Measurements from ENCODE around the gene MAP3K14.
A peak's percentile ranks its signal among the peaks of the same experiment; 100 is the strongest.

Gene MAP3K14

DNA sequence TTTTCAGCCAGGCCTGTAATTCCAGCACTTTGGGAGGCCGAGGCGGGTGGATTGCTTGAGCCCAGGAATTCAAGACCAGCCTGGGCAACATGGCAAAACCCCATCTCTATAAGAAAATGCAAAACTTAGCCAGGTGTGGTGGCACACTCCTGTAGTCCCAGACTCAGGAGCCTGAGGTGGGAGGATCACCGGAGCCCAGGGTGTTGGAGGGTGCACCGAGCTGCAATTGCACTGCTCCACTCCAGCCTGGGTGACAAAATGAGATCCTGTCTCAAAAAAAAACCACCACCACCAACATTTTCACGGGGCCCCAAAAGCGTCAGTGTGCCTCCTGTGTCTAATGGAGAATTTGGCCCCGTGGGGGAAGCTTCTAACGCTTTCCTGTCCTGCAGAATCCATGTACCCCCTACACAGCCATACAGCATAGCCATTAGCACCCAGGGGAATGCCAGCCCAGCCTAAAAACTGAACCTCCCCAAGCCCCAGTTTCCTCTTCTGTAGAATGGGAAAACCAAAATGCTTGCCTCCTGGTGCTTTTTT, 22.2 kb upstream of the MAP3K14 start:
- DNase-seq = no peak

DNA sequence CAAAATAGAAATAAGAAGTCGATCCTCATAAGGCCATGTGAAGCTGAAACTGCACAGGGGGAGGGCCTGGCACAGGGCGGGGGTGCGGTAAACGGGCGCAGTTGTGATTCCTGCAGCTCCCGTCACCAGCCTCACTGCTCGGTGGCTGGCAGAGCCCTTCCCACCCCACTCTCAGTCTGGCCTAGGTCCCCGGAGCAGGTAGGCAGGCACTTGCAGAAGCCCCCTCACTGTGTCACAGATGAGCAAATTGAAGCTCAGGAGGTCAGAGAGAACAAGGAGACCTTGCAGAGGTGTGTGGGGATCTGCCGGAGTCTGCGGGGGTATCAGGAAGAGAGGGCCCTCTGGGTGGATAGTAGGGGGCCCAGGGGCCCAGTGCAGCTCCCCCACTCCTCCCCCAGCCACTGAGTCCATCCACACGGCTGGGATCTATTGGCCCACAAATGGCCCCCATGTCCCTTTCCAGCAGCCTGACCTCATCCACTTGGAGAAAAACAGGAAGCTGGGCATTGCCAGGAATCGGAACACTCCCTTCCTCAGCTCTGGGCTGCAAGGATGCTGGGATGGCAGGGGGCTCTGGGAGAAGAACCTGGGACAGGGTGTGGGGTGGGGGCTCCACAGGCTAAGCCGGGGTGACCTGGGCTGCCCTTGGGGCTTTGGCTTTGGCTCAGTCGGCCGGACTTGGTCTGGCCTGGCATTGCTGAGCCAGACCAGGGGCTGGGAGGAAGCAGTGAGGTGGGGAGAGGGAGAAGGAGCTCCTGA, 21.4 kb upstream of the MAP3K14 start:
- no peak for DNase-seq

DNA sequence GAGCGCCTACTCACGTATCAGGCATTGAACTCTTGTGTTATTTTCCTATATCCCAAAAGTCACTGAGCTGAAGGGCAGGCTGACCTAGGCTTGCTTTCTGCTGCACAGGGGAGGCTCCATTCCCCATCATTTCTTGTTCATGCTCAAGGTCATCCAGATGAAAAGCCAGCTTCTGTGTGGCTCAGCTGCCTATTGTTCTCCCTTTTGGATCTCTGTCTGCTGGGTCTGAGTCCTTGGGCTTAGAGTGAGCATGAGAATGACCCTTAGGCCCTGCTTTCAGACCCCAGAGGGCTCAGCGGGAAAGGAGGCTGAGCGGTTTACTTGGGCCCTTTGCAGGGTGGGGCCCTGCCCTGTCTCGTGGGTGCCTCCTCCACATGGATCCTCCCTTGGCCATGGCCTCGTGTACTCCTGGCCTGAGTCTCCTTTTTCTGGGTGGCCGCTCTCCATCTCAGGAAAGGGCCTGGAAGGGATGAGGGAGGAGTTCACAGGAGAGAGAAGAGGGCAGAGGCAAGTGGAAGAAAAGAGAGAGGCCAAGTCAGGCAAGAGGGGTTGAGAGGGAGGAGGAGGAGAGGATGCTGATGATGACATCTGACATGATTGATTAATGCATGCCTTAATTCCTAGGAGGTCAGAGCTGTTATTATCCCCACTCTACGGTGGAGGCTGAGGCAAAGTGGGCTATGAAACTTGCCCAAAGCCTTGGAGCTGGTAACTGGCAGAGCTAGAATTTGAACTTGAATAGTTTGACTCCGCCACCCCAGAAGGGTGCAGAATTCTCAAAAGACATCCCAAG, 19.8 kb upstream of the MAP3K14 start:
- DNase-seq = no peak

DNA sequence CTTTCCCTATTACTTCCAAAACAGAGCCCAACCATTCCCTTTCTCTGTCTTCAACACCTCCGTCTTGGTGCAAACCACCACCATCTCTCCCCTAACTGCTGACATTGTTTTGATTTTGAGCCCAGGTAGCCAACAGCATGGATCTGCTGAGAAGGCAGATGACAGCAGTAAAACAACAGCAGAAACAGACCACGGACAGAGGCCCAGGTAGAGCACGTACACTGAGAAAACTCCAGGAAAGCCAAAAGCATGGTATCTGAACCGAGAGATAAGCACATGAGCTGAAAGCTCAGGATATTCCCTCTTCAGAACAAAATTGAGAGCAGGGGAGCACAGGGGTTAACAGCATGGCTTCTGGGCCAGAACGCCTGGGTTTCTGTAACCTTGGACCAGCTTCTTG, 18.9 kb upstream of the MAP3K14 start:
- no peak for DNase-seq

DNA sequence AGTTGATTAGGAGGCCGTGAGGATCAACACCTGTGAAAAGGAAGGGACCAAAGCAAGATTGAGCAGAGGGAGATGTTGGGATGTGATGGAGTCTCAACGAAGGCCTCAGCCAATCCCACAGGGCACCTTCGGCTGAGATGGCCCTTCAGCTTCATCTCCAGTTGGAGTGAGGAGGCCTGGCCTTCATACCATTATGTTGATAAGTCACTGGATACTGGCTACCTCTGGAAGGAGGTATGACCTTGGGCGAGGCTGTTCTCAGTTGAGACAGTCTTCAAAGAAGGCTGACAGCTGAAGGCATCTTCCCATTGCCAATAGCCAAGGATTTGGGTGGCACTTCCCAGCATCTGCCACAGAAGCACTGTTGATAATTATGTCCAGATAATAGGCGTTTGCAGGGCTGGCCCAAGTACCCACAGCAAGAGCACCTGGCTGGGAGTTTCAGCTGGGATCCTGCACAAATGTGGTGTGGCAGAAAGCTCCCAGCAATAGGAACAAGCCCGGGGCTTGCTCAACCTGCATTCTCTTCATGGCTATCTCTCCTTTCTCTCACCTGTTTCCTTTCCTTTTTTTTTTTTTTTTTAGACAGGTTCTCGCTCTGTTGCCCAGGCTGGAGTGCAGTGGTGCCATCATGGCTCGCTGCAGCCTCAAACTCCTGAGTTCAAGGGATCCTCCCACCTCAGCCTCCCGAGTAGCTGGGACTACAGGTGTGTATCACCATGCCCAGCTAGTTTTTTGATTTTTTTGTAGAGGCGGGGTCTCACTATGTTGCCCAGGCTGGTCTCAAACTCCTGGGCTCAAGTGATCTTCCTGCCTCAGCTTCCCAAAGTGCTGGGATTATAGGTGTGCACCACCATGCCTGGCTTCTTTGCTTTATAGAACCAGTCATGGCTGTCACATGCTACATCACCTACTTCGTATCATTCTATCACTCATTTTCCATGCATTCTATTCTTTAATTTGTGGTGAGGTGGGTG, 18.2 kb upstream of the MAP3K14 start:
- DNase-seq = no peak

DNA sequence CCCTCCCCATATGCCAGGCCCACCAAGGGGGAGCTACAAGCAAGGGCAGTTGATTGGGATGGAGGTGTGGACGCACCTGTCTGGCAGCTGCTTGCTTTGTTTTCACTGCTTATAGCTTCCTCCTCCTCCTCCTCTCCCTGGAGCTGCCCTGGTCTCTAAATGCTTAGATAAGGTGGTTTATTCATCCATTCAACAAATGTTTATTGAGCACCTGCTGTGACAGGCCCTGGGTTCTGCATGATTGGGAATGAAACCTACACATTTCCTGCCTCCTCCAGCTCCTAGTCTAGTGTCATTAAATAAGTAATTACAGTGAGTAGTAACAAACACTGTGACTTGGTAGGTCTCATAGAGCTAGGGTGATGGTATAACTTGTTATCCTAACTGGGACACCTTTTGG, 17.4 kb upstream of the MAP3K14 start:
- DNase-seq = no peak

DNA sequence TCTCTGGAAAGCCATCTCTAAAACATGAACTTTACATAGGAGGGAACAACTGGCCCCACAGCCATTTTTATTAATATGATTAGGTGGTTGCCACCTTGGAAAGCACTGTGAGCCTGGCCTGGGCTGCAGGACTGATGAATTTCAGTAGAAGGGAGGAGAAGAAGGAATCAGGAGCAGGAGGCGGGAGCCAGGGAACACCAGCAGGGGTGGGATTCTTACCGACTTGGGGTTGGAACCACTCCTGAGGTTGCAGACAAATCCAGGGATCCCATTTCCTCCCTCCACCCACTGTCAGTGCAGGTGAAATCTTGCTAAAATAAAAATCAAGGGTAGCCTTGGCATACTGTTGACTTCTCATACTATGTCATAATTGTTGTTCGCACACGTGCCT, 16.9 kb upstream of the MAP3K14 start:
- no peak for DNase-seq

DNA sequence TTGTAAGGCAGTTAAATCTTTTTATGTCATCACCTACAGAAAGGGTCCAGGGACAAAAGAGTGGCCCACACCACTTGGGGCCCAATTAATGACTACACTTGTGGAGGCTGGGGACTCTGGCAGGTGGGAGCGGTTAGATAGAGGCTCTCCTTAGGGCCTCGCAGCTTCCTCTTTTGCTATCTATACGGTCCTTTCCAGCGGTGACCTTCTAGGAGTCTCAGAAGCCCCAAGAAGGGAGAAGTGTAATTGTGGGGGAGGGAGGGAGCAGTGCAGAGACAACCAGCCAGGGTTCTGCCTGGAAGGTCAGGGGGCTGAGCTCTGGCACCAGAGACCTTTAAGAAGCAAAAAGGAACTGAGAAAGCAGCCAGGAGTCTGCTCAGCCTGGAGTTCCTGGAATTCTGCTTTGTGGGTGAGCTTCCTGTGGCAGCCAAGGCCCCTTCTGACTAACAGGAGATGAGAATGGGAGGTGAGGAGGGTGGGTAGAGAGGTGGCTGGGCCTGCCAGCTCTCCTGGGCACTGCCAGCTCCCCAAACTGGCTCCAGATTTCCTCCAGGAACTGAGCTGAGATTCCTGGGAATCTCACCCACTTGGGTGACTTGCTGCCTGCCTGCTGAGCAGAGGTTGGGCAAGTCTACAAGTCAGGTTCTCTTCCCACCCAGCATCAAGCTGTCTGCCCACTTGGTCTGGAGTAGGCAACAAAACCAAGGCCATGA, 16.3 kb upstream of the MAP3K14 start:
- DNase-seq = peak; percentile 99

DNA sequence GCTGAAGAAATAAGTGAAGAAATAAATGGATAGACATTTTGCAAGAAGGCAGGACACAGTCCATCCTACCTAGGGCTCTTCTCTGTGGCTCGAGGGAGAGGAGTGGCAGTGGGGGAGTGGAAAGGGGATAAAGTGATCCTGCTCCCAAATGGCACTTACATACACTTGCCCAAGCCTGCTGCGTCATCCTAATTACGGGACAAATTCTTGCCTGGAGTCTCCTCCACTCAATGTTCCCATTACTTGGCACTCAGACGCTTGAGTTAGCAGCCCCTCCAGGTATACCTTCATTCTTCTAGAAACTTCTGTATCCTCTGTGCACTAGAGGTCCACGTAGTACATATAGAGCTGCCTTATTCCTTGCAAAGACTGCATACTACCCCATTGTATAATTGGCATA, 15.7 kb upstream of the MAP3K14 start:
- no peak for DNase-seq

DNA sequence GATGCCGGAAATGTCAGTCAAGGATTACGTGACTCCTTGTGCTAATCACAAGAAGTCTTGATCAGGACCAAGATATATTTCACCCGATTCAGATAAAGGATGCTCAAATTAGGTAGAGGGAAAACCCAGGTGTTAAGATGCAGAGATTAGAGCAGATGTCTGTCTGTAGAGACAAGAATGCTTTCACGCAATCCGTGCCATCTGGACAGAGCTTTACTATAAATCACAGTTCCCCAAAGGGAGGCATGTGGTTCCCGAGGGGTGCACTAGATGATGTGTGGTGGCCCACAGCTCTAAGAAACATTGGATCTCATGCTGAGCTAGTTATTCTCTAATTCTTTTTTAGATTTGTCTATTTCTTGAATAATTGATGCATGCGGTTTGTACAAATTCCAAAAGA, 9.8 kb upstream of the MAP3K14 start:
- no peak for DNase-seq

DNA sequence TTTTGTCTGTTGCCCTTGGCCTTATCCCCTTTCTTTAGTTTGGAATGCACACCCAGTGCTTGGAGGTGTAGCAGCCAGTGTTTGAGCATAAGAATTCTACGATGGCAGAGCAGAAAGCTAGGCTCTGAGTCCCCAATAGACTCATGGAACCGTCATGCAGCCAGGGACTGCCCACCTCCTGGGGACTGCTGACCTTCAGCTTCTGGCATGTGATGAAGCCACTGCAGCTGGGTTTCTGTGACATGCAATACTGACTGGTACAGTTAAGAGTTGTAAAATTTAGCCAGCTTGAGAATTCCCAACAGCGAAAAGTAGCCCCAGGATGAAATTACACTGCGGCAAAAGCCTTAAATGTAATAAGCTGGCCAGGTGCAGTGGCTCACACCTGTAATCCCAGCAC, 9.0 kb upstream of the MAP3K14 start:
- DNase-seq = no peak

DNA sequence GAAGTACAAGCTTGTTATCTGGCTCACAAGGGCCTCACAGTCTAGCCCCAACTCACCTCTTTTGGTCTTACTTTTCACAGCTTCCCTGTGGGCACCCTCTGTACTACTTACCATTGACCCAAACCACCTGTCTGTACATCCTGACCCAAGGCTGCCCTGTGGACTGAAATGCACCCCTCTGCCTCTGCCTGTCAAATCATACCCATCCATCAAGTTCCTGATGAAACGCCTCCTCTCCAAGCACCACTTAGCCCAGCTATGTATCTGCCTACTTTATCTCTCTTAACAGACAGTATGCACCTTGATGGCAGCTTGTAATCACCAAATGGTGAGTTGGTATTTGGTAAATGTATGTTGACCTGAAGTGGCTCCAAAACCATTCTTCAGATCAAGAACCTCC, 7.5 kb upstream of the MAP3K14 start:
- no peak for DNase-seq

DNA sequence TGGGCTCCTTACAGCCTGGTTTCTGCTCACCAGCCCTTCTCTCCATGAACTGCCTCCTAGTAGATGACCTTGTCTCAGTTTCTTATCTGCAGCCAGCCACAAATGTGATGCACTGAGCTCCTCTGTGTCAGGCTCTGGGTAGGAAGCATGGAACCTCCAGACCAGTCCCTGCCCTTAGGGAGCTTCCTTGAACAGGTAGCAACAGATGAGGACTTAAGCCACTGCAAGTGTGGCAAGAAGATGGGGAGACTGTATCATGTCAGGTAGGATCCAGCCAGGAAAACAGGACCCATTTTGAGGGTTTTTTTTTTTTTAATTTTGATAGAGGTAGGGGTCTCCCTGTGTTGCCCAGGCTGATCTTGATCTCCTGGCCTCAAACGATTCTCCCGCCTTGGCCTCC, 5.3 kb upstream of the MAP3K14 start:
- no peak for DNase-seq

DNA sequence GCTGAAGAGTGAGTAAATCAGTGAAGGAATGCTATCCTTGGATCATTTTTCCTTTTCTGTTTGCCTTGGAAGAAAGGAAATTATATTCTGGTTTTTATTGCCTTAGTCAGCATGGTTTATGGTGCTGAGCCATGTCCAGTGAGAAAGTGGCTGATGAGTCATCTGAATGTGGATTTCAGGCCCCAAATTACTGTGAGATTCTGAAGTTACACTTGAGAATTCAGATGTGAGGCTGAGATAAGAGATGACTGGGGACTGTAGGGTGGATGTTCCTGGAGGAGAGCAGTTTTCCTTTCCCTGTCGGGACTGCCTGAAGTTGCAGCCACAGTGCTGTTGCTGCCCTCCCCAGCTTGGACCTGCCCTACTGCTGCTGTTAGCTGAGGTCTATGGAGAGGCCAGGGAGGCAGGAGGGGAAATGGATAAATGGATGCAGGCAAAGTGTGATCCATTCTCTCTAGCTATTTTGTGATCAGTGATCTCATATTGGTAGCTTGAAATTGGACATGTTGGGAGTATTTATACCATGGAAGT, 4.2 kb upstream of the MAP3K14 start:
- DNase-seq = peak; percentile 58

DNA sequence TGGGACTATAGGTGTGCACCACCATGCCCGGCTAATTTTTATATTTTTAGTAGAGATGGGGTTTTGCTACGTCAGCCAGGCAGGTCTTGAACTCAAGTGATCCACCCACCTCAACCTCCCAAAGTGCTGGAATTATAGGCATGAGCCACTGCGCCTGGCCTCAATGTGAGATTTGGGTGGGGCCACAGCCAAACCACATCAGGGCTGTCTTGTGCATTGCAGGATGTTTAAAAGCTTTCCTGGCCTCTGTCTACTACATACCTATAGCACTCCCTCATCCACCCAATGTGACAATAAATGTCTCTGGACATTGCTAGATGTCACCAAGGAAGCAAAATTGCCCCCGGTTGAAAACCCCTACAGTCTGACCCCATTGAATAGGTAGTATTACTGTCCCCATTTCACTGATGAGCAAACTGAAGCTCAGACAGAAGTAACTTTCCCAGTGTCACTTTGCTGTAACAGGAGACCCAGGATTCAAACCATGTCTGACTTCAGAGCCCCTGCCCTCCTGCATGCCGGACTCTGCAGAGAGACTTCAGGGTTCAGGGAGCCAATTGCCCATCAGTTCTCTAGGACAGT, 3.6 kb upstream of the MAP3K14 start:
- no peak for DNase-seq

DNA sequence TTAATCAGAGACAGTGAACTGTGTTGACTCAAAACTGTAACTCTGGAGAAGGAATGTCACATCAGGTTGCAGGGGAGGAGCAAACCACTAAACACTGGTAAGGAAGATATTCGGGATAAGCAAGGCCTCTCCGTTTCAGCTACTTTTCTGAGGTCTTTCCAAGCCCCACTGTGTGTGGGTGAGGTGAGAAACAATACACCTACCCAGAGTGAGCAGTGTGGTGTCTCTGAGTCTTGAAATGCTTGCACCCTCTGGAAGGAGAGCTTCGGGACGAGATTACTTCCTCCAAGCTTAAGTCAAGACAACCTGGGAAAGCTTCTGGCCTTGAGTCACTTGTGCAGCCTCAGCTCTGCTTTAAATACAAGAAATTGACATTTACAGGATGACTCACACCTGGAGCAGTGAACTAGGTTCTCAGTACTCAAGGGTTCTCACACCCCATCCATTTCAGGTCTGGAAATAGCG, 2.5 kb upstream of the MAP3K14 start:
- no peak for DNase-seq

DNA sequence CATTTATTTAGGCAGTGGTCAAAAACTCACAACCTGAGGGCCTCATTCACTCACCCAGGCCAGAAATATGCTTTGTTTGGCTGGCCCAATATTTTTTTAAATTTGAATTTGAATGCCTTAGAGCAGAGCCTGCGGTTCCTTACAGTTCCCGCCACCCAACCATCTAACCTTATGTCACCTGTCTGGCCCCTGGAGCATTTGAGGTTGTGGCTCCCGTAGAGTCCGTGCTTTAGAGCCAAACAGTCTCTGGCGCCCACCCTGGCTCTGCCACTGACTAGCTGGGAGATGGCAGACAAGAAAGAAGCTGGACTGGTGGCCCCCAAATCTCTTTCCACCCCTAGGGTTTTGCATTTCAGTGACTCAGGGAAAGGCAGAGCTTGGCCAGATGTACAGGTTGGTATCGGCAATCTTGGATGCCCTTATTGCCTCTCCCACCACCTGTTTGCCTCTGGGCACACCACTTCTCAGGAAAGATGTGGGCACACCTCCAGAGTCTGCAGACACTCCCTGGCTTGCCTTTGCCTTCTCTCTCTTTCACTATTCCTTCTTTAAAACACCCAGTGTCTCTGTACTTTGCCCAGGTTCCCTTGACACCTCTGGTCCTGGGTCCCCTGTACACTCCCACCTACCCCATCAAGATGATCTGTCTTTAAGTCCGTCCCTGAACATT, 1.9 kb upstream of the MAP3K14 start:
- DNase-seq = no peak

DNA sequence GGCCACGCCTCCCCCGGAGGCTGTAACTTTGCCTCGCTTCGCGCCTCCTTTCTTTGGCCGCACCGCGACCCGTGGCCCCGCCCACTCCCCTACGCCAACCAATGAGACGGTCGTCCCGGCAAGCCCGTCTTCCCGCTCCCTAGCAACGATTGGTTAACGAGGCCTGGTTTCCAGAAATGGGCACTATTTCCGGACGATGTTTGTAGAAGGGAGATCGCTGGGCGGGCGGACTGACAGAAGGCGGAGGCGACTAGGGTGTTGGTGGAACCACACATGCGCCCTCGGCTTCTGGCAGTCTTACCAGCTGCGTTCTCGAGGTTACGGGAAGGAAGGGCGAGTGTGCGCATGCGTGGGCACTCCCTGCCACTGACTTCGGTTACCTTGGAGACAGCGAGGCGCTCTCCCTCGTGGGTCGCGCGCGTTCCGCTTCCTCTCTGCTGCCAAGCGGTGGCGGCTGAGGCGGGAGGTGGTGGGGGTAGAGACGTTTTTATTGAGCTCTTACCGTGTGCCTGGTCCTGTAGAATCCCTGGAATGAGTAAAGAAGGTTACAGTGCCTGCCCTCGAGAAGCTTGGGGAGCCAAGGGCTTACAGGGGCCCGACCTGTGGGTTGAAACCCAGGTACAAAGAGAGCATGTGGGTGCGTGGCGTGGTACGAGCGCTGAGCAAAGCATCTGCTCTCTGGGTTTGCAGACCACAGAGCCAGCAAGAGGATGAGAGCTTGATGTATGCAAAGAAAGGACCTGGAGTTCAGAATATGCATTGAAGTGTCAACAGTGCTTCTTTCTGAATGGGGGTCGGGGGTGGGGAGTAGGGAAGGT, 500 bp upstream of the MAP3K14 start:
- DNase-seq = peak; percentile 100

DNA sequence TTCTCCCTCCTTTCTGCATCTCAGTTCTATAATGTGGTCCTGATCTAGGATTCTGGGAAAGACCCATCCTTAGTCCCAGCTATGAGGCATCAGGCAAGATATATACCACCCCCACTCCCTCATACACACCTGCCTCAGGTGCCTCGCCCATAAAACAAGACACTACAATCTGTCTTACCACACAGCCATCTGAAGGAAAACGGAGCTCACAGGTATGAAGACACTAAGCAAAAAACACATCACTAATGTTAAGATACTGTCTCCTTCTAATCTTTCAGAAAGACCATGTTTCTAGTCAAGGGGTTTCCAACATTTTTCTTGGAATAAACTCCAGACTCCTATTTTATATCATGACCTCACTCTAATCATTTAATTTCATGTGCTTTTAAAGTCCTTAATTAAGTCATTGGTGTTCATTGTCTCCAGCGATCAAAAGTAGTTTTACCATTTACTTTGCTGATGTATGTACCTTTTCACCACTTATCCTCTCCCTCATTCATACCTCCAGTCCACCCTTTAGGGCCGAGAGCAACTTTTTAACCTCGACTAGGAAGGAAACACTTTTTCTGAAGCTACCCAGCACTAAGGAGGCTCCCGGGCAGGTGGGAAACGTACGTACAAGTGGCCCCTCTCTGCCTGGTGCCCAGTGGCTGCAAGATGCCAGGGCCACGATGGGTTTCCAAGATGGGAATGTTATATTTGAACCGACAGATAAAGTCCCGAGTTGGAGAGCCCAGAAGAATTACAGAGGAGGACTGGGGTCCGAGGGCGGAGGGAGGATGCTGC, 979 bp downstream of the MAP3K14 start:
- no peak for DNase-seq
